HG03575 (cell line): Measurements from ENCODE around the gene CIDEB.
"Not testable (repeated sequence)": the region's sequence is repeated elsewhere in the genome, so short reads cannot be mapped to it uniquely, and the experiment has no call there.

Experiments
- ATAC-seq: cut with Tn5 transposase; IDR thresholded peaks from one replicate; pipeline ENCODE4 v1.9.1; 2021; ENCODE audit not compliant: unreplicated experiment, insufficient number of reproducible peaks, low FRiP score; ENCODE audit errors: extremely low read depth

CIDEB gene, protein sequence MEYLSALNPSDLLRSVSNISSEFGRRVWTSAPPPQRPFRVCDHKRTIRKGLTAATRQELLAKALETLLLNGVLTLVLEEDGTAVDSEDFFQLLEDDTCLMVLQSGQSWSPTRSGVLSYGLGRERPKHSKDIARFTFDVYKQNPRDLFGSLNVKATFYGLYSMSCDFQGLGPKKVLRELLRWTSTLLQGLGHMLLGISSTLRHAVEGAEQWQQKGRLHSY

DNA sequence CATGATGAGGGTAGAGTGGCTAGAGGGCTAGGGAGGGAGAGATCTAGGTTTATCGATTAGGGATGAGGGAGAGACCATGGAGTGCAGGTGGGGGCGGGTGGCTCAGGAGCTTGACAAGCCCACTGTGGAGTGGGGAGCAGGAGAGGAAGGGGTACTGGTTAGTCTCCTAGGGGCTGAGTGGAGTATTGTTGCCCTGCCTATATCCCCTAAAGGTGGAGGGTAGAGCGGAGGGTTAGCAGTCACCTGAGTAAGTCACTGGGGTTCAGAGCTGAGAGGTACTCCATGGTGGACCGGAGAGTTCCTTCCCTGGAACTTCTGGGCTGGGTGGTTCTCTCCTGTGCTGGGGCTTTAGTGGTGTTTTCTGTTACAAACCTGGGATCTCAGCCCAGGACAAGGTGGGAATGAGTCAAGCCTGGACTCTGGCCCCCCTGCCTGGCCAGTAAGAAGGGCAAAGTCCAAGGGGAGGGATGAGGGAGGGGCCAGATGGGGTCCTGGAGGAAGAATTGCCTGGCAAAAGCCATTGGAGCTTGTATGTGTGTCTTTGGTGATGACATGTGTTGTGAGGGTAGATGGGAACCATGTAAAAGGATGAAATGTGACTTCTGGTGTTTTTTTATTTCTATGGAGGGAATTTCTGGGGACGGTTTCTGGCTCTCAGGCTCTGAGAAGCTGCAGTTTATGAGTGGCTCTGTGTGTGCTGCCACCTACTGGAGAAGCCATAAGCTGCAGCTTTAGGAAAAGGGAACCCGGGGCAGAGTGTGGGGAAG, at the start of gene CIDEB:
Gene CIDEB, minus strand, starts transcription at position 403 of the 767 bp plus-strand sequence. Its CDS starts 119 bp downstream, at position 284.
- ATAC-seq = no peak

GRCh38 chr14:24356208-24356607, 48.4 kb upstream of the CIDEB start:
- no peak for ATAC-seq

DNA sequence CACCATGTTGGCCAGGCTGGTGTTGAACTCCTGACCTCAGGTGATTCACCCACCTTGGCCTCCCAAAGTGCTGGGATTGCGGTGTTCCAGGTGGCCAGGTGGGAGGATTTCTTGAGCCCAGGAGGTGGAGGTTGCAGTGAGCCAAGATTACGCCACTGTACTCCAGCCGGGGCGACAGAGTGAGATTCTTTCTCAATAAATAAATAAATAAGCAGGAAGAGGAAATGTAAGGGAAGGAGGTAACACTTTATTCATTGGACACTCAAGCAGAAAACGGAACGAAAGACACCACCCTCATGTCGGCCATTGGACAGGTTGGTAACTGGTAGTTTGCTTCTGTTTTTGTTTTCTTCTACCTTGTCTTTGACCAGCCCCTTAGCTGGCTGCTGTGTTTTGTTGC, 47.2 kb upstream of the CIDEB start:
- no peak for ATAC-seq

DNA sequence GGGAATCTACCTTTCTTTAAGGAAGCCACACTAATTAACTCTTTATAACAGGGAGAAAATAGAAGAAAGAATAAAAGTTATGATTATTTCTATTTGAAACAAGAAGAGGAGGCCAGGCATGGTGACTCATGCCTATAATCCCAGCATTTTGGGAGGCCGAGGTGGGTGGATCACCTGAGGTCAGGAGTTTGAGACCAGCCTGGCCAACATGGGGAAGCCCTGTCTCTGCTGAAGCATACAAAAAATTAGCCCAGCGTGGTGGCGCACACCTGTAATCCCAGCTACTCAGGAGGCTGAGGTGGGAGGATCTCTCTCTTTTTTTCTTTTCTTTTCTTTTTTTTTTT, 46.7 kb upstream of the CIDEB start:
- ATAC-seq = not testable (repeated sequence)

DNA sequence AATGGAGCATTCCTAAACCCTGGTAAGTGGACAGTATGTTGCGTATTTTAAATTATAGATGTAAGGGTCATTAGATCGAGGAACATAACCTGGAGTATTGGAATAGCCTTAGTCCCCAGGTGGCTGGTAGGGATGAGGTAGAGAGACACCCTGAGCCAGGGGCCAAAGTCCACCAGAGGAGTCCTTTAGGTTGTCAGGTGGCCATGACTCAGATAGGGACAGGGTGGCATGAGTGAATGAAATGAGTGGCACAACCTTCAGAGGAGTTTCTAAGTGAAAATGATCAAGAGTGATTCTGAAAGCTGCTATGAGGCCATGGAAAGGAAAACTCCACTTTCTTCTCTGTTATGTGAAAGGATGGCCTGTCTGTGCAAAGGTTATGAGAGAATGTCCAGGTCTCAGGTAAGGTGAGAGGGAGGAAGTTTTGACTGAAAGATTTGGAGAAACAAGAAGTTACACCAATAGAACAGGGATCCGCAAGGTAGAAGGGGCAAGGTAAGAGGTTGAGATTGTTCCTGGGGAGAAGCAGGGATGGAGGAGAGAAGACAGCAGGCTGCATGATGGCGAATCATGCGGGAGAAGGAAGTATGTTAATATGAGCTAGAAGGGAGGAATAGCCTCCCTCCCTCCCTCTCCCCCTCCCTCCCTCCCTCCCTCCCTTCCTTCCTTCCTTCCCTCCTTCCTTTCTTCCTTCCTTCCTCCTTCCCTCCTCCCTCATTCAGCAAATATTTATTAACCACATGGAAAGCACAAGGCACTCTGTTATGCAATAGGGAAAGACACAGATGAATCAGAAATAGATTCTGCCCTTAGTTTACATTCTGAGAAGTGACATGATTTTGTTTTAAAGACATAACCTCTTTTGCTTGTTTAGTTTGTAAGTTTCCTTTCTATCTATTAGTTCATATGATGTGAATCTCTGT, 46.0 kb upstream of the CIDEB start:
- ATAC-seq = no peak

DNA sequence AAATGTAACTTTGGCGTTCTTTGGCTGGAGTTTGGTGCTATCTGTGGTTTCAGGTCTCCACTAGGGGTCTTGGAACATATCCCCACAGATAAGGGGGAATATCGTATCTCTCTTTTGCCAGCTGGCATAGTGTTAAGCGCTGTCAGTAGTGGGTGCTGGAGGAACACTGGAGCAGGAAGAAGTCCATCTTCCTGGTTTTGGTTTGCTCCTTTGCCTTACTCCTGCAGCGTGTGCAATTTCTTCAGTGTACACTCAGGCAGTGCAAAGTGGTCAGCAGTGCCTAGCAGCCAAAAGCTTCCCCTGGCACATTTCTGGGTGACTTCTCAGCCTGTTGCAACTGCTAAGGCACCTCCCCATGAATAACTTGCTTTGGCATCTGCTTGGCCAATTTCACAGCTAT, 43.7 kb upstream of the CIDEB start:
- ATAC-seq = no peak

GRCh38 chr14:24349742-24350141, 42.0 kb upstream of the CIDEB start:
- ATAC-seq = no peak

DNA sequence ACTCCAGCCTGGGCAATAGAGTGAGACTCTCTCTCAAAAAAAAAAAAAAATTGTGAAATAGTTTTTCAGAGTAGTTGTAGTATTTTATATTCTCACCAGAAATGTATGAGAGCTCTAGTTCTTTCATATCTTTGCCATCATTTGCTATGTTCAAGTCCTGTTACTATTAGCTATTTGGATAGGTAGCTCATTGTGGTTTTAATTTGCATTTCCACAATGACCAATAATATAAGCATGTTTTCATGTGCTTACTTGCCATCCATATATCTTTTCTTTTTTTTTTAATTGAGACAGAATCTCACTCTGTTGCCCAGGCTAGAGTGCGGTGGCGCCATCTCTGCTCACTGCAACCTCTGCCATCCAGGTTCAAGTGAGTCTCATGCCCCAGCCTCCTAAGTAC, 40.4 kb upstream of the CIDEB start:
- no peak for ATAC-seq

GRCh38 chr14:24347134-24347533, 39.4 kb upstream of the CIDEB start:
- no peak for ATAC-seq

DNA sequence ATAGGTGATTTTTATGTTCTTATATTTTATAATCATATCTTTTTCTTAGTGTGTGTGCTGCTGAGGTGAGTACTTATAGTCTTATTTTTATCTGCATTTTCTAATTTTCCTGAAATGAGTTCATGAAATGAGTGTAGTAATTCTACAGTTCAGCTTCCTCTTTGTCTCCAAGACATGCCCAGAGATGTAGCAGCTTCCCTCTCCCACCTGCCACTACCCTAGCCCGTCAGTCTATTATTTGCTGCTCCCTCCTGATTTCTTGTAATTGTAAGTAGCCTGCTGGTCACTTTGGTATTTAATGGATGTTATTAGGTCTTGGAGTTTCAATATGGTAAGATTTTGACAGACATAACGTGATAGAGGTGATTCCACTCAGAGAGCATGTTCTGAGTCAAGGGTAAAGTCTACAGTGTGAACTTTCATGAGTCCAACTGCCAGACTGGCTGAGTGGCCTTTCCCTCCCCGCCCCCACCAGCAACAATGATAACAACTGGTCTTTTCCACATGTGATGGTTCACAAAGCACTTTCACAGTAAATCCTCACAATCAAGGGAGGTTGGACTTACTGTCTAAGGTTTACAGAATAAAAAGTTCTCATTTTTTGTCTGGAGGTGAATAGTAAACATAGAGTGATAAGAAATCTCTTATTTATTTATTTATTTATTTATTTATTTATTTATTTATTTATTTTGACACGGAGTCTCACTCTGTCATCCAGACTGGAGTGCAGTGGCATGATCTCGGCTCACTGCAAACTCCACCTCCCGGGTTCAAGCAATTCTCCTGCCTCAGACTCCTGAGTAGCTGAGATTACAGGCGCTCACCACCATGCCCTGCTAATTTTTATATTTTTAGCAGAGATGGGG, 36.3 kb upstream of the CIDEB start:
- ATAC-seq = no peak

- no peak for ATAC-seq
Measured at GRCh38 chr14:24342889-24343288, 35.1 kb upstream of the CIDEB start.

GRCh38 chr14:24340606-24341005, 32.8 kb upstream of the CIDEB start:
- ATAC-seq = no peak

GRCh38 chr14:24339284-24340151, 31.7 kb upstream of the CIDEB start, which contains the start of gene RIPK3:
Gene RIPK3 (minus strand): TSS chr14:24339991. CDS start chr14:24339826, 165 bp downstream.
- no peak for ATAC-seq

DNA sequence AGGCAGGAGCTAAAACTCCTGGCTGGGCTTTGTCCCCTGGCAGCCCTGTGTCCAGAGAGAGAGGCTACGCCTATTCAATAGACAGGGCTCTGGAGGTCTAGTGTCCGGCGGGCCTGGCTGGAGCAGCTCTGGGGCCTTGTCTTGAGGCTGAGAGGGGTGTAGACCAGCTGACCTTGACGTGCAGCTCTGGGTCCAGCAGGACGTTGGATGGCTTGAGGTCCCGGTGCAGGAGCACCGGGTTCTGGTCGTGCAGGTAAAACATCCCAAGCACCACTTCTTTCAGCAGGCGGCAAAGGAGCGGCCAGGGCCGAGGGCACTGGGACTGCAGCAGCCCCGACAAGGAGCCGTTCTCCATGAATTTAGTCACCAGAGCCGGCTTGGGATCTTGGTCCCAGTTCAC, 31.1 kb upstream of the CIDEB start:
- no peak for ATAC-seq

DNA sequence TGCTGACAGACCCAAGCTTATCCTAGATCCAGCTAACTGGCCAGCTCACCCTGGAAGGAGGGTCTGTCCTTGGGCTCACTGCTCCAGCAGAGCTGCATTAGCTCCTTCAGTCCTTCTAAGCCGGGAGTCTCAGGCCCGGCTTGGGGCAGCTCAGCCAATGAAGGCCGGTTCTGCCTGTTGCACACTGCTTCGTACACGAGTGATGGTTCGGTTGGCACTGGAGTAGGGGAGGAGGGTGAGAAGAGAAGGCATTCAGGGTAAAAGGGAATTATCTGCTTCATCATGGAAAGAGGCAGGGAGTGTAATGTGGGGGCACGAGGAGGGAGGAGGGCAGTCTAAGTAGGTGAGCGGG, 30.0 kb upstream of the CIDEB start:
- ATAC-seq = no peak

DNA sequence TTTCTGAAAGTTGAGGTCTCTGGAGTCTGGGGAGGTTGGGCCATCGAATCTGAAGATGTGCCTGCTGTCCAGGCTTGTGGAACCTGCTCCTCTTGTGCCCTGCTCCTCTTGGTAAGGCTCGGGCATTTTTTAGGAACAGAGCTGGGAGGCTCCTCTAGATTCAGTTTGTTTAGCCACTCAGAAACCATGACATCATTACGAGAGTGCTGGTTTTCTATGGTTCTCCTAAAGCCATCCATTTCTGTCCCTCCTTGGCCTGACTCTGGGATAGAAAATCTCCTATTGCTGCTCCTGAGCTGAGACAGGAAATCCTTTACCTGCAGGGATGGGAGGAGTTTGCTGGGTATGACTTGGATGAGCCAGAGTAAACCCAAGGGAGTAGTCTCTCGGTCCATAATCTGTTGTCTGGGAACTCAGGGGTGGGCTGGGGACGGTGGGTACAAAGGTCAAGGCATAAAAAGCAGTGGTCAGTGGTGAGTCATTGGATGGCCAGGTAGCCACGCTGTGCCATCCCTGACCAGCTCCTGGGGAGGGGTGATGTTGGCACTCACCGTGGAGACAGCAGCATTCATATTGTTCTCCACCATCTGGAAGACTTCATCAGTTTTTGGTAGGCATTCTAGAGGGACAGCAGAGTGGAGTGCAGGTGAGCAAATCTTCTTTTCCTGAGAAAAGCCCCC, 29.5 kb upstream of the CIDEB start:
- no peak for ATAC-seq

- ATAC-seq = no peak
Measured at GRCh38 chr14:24335461-24336171, 27.8 kb upstream of the CIDEB start.
